Ovary (tissue), 3 donors: Measurements from ENCODE around the gene WNT7B.

Source experiments
- CTCF ChIP-seq, 3 donors: fragments of 450-650 bp in 2 of 3; fragments of 200-600 bp in 1 of 3; IDR thresholded peaks; one replicate each; pipeline versions ENCODE4 v1.5.1 to v1.8.0; 2016 to 2022; ENCODE audit warnings: antibody characterized with exemption in 3 of 3, mild to moderate bottlenecking in 1 of 3
- POLR2A ChIP-seq: fragments of 450-650 bp; IDR thresholded peaks from one replicate; pipeline ENCODE4 v1.6.1; 2017; ENCODE audit warnings: antibody characterized with exemption, mild to moderate bottlenecking, moderate library complexity
- donor health status: DM: no; HTN: no; CAD: no.

- TF ChIP-seq POLR2A: no peak
- no peak for TF ChIP-seq CTCF (IDR thresholded peaks at IDR 0.05)
These were observed 44.9 kb downstream of the WNT7B start for GRCh38 chr22:45932071-45932470.
